HG02623 (cell line): ENCODE data around the gene CEMIP2.
"Not testable (repeated sequence)": the region's sequence is repeated elsewhere in the genome, so short reads cannot be mapped to it uniquely, and the experiment has no call there.

Experiments used
- ATAC-seq: cut with Tn5 transposase; IDR thresholded peaks from one replicate; pipeline ENCODE4 v1.9.1; 2021; ENCODE audit warnings: moderate library complexity; ENCODE audit not compliant: unreplicated experiment

The CEMIP2 gene

DNA sequence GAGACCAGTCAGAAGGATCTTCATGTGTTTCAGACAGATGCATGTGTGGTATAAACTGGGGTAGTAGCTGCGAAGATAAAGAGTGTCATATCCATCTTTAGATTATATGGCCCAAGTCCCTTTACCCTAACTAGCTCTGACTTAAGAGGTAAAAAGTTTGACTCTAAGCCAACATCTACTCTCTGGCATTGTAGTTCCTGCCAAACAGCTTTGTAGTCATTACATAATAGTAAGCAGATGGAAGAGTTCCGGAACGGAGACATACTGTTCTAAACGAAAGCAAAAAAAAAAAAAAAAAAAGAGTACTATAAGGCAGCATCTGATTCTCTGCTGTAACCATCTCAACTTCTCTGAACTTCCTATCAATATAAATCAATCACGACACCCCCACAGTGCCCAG, 48.8 kb downstream of the CEMIP2 start:
- no peak for ATAC-seq

DNA sequence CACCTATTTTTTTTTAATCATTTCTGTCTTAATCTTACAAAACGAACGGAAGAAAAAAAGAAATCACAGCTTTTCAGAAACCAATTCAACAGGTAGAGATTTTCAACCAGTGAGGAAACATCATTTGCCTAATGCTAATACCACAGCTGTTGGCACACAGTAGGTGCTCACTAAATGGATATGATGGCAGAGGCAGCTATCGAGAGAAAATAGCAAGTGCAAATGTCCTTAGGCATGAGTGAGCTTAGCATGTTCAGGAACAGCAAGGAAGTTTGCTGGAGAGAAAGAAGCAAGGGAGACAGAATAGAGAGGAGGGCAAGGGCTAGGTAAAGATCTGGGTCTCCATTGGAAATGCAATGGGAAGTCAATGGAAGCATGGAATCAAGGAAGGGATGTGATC, 49.2 kb downstream of the CEMIP2 start:
- ATAC-seq = no peak

DNA sequence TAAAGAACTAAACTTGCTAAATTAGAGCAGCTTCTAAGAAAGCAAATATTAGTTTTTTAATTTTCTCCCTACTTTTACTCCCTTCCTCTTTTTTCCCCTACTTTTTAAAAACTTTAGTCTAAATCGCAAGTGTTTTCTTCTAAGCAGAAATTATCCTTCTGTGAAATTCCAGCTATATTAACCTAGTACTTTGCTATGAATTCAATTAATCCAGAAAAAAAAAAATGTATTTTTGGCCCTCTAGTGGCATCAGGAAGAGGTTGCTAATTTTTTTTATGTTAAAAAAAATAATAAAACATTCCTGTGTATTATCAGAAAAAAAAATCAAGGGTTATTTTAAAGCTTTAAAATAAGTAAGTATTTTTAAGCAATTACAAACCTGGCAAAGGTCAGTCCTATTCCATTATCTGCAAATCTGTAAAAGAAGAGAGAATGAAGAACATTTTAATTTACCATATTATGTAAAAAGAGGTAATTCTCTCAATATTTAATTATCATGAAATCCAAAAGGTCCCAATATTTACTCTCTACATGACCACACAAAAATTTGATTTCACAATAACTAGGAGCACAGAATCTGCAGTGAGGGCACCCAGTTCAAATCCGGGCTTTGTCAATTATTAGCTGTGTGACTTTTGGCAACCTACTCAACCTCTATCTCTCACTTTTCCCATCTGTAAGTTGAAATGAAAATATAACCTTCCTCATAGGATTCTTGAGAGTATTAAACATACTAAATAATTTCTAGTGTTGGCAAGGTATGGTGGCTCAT, 52.0 kb downstream of the CEMIP2 start:
- ATAC-seq = no peak

DNA sequence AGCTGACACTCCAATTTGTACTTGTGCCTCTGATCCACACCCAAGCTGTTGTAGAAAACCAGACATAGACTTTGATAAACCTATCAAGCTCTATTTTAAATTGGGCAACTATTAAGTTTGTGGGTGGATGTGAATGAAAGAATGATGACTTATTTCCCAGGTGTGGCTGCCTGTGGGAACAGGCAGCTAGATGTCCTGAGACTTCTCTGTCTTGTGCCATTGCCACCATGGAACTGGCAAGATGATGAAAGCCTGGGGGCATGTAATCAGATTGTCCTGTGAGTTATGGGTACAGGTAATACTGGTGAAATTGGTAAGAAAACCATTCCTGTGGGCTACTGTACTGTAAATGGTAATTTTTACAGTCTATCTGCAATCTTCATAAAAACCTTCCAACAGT, 57.5 kb downstream of the CEMIP2 start:
- no peak for ATAC-seq

DNA sequence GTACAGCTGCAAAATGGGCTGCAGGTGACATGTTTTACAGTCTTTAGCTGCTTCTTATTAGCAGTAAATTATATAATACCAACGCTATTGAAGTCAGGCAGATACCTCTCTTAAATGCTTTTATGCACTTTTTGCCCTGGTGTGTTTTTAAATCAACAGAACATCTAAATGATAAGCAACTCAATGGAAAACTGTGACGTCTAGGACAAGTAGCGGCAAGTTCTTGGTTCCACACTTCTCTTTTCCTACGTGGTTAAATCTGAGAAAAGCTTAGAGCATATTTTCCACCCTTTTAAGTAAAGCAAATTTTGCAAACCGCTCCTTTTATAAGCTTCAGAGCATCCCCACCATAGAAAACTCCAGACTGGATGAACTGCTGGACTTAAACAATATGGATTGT, 58.1 kb downstream of the CEMIP2 start:
- no peak for ATAC-seq

DNA sequence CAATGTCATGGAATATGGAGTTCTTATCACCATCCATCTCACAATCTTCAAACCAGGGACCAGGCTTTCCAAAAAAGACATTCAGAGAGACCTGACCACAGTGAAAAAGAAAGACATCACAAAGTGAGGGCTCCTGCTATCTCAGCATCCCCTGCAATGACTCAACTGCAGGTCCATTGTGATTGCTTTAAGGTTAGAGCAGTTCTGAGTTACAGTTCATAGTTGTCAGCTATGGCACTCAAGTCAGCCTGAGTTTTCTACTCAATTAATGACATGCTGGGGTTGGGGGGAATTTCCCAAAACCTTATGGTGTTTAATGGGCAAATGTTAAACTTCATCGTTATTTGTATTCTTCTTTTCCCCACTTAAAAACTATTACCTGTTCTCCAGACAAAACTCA, 58.9 kb downstream of the CEMIP2 start:
- ATAC-seq = no peak

DNA sequence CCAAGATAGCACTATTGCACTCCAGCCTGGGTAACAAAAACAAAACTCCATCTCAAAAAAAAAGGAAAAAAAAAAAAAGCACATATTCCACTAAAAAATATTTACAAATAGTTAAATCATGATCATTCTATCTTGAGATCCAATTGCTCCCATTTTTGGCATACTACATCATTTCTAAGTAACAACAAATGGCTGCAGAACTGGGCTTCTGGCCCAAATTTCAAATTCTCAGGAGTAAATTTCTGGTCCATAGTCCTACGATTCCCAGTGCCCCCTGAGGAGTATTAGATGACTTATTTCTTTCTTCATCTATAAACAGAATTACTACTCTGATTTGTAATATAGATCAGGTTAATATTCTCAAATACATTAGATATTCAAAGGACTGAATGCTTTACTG, 62.1 kb downstream of the CEMIP2 start:
- no peak for ATAC-seq

DNA sequence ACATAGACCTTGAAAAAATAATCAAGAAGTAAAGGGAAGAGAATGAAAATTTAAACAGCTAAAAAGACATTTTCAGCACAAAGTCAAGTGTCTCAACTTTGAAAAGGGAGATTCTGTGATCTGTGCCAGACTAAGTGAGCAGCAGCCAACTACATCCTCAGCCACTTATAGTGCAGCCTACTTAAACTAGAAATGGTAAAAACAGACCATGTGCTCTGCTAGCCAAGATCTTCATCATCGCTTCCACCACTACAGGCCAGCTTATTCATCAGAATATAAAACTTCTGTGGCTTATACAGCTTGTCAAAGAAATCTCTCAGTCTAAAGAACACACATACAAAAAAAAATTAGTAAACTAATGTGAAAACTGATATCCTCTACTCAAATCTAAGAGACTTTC, 63.5 kb downstream of the CEMIP2 start:
- no peak for ATAC-seq

DNA sequence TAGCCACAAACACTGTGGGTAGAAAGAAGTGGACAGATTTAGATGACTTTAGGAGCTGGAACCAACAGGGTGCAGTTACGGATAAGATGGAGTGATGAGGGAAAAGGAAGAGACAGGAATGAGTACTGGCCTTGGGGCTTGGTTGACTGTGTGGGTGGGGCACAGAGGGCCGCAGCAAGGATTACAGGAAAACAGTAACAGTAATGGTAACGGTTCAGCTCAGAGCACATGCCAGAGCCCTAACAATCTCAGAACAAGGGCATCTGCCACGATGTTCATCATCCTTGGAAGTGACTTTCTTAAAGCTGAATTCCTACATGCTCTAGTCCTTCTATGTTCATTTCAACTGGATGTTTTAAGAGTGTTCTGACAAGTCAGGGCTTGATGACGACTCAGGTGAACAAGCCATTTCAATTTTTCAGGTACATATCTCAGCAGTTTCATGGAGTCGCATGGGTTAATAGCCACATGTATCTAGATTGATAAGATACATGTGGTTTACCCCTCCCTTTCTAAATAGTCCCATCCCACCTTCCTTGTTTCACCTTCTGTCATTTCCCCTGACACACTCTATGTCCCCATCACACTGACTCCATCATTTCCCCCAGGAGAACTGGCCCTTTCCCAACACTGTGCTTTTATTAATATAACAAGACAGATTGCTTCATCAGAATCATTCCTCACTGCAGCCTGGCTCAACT, 65.0 kb downstream of the CEMIP2 start:
- ATAC-seq = no peak

DNA sequence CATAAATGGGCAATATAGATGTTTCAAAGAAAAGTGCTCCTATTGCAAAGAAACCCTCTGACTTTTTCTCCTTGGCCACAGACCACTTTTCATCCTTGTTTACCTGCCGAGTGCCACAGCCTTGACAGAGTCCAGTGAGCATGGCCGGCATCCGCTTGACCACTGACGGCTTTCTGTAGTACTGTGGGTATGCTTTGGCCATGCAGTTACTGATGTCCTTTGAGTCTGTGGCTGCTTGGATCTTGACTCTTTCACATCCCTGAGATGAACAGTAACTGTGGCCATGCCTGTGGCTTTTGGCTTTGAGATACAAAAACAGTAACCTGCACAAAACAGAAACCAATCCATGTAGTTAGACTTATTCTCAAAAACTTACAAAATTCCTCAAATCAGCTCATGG, 70.4 kb downstream of the CEMIP2 start:
- no peak for ATAC-seq

DNA sequence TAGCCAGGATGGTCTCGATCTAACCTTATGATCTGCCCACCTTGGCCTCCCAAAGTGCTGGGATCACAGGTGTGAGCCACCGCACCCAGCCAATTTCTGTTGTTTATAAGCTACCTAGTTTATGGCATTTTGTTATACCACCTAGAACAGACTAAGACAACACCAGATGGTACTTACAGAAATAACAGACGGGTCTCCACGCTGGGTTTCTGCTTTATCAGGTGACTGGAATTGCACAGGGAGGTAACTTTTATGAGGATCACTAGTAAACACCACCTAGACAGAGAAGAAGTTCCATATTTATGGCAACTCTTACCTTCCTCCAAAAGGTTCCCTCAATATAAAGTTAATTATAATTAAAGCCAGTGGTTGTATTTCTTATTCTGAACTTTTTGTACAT, 74.0 kb downstream of the CEMIP2 start:
- ATAC-seq = no peak

DNA sequence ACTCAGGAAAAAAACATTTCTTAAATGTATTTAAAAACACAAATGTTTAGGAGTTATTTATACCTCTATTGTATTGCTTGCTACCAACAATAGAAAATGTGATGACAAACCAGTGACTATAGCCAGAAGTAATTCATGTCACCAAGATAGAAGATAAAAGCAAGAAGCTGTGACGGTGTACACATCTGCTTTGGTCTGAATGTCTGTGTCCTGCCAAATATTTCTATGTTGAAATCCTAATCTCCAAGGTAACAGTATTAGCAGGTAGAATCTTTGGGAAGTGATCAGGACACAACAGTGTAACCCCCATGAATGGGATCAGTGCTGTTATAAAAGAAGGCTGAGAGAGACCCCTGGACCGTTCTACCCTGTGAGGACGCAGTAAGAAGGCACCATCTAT, 74.7 kb downstream of the CEMIP2 start:
- ATAC-seq = no peak

DNA sequence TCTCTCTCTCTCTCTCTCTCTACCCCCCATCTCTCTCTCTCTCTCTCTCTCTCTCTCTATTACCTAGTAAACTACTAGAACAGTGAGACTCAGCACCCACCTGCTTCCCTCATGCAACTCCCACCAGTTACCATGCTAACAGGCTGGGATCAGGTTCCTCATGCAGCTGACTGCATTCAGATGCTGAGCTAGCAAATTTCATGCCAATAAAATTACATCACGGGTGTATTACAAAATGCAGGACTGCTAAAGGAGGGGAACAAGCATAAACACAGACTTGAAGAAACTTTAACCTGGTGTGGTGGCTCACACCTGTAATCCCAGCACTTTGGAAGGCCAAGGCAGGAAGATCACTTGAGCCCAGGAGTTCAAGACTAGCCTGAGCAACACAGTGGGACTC, 76.0 kb downstream of the CEMIP2 start:
- ATAC-seq = no peak

DNA sequence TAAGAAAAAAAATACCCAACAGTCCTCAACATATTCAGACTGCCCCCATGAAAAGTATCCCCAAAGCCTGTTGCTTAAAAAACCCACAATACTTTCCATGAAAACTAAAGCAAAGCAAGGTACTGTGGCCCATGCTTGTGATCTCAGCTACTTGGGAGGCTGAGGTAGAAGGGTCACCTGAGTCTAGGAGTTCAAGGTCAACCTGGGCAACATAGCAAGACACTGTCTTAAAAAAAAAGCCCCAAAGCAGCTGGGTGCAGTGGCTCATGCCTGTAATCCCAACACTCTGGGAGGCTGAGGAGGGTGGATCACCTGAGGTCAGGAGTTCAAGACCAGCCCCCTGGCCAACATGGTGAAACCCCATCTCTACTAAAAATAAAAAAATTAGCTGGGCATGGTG, 76.7 kb downstream of the CEMIP2 start:
- ATAC-seq = not testable (repeated sequence)

DNA sequence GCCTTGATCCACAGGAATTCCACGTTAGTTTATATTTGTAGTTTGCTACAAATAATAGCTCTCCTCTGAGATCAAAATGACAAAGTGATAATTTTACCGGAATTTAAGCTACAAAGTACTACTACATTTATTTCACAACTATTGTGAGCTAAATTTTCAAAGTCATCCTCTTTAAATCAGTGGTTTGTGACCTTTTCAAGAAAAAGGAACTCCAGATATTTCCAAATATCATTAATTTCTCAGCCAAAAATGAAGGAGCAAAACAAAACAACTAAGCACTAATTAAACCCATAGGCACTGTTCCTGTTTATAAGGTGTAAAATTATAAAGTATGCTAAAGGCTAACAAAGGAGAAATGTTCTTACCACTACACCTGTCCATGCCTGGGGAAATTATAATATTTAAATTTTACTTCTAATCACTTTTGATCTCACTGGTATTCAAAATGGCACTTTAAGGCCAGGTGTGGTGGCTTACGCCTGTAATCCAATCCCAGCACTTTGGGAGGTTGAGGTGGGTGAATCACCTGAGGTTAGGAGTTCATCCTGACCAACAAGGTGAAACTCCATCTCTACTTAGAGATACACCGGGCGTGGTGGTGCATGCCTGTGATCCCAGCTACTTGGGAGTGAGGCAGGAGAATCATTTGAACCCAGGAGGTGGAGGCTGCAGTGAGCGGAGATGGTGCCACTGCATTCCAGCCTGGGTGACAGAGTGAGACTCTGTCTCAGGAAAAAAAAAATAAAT, 77.5 kb downstream of the CEMIP2 start:
- ATAC-seq = no peak

DNA sequence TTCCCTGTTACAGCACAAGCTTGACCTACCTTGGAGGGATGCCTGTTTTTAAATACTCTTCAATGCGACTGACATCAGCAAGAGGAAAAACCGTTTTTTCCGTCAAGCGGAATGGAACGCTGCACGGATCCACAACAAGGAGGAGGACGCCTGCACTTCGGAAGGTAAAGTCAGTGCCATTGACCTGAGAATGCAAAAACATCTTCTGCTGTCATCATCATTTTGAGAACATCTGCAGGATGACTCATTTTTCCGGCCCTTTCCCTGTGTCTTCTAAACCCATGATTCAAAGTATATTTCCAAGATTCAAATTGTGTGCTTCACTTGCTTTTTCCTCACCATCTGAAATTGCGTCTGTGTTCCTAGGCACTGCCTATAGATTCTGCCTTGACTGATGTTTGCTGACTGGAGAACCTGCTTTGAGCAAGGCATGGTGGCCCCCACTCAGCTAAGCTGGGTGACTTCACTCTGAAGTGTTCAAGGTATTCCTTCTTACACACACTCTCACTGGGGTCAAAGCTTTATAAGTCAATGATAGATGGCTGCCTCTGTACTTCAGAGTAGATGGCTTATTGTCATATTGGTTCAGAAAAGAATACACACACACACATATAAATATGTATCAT, 78.1 kb downstream of the CEMIP2 start:
- no peak for ATAC-seq

DNA sequence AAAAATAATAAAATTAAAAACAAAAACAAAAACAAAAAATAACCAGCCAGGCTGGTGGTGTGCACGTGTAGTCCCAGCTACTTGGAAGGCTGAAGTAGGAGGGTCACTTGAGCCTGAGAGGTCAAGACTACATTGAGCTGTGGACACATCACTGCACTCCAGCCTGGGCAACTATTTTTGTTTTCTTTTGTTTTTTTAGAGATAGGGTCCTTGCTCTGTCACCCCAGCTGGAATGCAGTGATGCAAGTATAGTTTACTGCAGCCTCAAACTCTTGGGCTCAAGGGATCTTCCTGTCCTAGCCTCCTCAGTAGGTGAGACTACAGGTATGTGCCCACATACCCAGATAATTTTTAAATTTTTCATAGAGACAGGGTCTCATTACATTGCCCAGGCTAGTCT, 80.6 kb downstream of the CEMIP2 start:
- ATAC-seq = no peak

DNA sequence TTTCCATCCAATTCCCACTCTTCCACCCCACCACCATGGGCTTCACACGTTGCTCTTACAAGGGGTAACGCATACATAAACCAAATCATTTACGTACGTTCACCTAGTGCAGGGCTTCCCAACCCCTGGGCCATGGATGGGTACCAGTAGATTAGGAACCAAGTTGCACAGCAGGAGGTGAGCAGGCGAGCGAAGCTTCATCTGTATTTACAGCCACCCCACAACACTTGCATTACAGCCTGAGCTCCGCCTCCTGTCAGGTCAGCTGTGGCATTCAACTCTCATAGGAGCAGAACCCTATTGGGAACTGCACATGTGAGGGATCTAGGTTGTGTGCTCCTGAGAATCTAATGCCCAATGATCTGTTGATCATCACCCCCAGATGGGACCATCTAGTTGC, 82.3 kb downstream of the CEMIP2 start:
- ATAC-seq = no peak

DNA sequence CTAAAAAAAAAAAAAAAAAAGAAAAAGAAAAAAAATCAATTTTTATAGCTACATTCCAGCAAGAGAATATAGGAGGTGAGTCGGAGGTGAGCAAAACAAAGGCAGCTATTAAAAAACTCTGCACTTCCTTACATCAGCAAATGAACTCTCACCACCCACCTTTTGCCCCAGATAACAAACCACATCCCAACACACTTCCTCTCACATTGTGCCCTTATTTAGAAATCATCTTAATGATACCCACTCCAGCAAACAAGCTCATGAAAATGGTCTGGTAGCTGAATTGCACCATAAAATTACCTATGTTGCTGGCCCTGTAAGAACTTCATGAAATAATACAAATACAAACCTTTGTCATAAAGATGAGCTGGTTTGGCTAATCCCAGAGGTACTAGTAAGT, 82.9 kb downstream of the CEMIP2 start:
- peak; percentile 41 for ATAC-seq

DNA sequence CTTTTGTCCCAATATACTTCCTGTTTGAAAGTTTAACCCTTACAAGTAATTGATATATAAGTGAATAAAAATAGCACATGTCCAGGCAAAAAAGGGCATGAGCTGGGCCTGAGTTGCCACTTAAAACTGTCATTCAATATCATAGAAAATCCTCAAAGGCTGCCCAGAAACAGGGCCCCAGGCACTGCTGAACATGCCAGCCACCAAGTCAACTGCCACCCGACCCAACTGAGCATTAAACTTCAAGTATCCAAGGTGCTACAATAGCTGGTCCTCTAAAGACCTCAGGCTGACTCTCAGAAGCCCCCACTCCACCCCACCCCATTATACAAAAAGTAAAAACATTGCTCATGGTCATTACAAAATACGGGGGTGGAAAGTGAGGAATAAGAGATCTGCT, 83.7 kb downstream of the CEMIP2 start:
- ATAC-seq = no peak

DNA sequence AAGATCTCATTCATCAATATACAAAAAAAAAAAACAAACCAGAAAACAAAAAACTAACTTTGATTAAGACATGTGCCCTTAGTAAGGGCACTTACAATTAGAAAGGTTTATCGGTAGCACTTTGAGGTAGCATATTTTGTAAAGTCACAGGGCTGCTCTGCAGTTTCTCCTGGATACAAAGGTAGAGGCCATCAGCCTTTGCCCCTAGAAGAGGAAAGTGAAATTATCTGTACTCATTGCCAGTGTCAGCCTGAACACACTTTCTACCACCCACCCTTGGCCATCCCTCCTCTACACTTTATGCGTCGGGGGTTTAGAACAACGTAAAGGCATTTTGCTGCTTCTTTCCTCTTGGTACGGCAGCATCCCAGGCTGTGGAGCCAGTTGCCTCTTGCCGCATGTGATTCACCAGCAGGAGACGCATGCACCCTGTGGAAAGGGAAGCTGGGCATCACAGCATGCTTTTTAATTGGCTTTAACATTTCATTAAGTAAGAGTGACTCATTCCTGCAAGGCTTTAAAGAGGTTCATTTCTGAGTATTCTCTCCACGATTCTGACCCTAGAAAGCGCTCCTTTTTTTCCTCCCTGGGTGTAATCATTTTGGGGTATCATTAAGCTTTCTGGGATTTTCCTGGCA, 84.6 kb downstream of the CEMIP2 start:
- ATAC-seq = no peak
